NCI-H2196 treated with DMSO at 0.1 percent for 48 hours (cell line): Measurements from ENCODE around the gene ACSL1.

Experiments
- DNase-seq: peaks from one replicate; lab custom pipeline; 2025; ENCODE audit not compliant: unreplicated experiment; lab: John Stamatoyannopoulos, UW

Gene ACSL1

DNA sequence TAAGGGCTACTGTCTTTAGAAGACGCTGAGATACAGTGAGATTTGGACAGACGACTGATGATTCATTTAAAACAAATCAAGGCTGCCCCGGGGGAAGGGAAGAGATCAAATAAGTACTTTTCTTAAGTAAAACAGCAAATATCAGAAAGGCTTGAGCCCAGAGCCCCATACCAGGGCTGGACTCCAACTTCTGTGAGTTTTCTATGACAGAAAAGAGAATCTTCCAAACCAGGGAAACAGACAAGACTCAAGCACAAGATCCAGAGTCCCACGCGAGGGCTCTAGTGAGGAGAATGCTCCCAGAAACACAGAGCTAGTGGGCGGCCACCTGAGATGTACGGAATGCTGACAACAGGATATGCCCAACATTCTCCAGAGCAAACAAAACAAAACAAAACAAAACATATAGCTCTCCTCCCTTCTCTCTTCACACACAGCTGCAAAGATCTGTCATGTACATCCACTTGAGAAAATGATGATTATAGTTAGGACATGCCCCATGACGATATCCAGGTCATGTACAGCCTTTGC, 13.1 kb downstream of the ACSL1 start:
- DNase-seq = no peak

DNA sequence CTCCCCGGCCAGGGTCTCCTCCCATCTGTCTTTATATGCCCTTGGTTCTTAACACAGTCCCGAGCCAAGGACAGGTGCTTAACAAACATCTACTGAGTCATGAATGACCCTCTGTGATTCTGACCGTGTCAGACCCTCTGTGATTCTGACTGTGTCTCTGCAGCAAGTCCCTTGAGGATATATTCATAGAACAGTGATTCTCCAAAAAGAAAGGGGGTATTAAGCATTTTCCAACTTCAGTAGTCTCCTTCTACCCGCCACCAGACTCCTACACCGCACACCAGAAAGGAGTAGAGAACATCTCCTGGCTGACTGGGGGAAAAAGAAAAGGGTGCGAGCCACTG, 13.6 kb downstream of the ACSL1 start:
- DNase-seq = no peak

DNA sequence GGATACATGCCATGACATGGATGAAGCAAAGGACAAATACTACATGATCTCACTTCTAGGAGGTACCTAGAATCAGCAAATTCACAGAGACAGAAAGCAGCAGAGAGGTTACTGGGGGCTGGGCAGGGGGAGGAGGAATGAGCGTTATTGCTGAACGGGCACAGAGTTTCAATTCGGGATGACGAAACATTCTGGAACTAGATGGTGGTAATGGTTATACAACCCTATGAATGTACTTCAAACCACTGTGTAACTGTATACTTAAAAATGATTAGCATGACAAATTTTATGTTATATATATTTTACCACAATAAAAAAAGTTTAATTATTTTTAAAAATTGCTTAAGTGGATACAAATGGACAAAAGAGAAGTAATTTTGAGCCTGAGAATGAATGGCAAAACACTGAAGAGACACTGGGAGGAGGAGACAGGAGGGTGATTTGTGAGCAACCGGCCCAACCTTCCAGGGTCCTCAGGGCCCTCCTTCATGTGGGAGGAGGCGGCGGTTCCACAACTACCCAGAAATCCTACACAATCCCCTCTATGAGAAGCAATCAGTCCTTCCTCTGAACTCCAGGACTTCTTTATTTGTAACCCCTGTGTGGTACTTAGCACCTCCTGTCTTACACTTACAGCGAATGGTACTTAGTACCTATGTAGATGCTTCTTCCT, 14.1 kb downstream of the ACSL1 start:
- DNase-seq = no peak

DNA sequence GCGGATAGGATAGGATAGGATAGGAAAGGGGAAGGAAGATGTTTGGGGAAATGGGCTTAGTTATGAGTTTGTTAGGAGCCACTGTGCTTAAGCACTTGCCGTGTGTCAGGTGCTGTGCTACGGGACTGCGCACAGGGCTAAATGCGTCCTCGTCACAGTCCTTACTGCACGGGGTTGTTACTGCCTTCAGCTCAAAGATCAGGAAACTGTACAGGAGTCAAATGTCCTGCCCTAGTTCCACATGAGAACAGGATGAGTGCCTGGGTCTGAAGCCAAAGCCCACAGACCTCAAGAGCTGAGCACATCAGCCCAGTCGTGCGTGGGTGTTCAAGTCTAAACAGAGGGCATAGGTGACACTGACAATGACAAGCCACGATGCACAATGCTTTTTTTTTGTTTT, 15.0 kb downstream of the ACSL1 start:
- no peak for DNase-seq

DNA sequence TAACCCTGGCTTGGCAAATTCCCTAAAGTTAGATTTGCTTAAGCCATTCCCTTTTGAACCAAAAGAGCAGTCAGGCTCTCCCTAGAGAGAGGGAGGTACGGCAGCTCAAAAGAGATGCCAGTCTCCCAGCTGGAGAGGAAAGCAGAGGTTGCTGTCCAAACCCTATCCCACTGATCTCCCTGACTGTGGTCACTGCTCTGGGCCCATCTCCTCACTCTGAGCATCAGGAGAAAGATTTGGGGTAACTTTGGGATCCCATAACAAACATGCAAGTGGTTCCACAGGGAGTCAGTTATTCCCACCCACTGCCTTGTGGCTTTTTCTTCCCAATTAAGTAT, 17.1 kb downstream of the ACSL1 start:
- DNase-seq = no peak

DNA sequence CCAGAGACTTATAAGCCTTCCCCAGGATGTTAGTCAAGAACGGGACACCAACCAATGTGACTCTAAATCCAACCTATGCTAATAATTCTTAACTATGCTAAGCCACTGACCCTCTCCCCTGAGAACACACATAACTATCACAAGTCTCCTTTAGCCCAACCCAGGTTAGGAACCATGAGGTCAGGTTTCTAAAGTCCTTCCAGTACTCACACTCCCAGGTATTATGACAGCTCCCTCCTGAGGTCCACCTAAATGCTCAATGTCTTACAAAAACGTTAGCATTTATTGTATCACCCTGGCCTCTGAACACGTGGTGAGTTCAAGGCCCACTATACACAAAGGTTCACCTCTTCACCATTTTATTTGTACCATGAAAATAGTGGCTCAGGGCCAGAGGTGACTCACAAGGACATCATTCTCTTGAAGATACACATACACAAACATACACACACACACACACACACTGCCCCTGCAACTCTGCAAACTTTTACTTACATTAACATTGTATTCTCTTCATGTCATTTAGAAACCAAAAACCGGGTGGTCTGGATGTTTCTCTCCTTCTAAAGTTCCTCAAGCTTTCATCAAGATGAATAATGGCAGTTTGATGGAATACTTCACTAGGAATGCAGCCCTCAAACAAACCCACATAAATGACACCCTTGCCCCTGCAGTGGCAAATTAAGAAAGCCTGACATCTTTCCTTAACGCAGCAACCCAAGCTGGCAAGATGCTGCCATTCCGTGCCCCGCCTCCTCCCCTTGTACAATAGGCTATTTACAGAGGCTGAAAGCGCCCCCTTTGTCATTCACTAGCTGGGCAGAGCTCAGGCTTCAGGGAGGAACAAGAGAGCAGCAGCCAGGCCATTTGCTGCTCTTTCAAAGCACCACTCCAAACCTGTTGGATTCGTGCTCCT, 17.7 kb downstream of the ACSL1 start:
- DNase-seq = peak; percentile 3

DNA sequence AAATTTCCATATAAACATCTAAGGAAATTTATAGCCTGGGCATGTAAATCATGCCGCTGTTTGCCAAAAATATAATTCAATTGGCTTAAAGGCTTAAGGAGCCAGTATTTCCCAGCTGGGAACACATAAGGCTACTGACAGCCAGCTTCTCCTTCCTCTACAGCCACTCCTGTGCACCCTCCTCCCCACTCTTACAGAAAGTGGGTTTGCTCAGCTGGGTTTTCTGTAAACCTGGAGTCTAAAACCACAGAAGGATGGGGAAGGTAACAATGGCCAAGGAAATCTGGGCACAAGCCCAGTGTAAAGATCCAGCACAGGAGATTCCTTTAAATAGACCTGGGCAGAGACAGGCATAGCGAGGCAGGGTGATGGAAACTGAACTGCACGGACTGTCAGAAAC, 18.5 kb downstream of the ACSL1 start:
- DNase-seq = no peak

DNA sequence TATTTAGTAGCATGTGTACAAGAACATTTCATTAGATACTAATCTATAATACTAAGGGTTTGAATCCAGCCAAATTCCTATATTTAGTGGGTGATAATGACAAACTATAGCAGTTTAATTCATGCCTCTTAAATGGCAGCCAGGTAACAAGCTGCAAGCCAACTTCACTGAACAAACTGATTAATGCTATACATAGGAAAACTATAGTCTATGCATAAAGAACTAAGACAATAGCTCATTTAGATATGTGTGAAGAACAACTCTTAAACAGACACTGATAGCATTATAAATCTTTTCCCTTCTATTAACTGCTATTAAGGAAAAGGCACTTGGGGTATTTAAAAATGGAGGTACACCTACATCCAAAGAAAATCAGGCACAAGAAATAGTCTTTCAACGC, 19.1 kb downstream of the ACSL1 start:
- no peak for DNase-seq

DNA sequence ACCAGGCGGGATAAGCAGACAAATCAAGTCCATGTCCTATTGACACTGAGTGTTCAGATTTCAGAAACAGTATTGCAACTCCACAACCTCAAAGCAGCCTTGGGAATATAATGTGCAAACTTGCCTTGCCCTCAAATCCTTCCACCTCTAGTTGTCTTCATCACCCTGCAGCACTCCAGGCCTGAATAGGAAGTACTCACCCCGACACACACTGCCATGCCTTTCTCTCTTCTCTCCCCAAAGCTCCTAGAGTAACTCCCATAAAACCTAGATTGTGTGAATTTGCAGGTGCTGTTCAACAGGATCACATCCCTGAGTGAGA, 19.6 kb downstream of the ACSL1 start:
- DNase-seq = no peak

DNA sequence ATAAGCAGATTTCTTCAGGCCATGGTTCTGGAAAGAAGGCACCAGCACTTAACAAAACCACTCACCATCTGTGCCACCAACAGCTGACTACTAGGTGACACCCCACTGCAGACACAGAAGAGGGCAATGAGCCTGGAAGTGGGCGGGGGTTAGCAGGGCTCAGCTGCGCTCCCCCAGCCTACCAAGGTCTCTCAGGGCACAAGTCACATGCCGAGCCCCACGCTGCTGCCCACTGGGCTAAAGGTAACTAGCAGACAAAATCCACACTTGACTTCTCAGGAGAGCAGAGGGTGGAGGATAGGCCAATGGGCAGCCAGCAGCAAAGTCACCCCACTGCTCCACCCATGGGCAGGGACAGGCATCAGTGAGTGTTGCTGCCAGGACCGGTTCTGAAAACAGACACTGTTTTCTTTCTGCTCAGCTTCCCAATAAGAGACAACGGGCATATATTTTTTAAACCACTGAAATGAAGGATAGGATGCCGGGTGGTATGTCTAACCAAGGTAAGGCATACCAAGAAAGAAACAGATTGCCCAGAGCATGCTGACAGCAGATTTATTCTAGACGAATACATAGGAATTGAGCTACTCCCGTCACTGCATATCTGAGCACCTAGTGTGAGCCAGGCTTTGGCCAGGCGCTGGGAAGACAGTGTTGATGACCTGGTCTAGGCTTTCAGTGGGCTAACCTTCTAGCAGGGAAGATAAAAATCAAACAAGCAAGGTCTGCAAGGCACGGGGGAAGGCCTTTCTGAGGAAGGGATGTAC, 20.1 kb downstream of the ACSL1 start:
- DNase-seq = peak; percentile 23

DNA sequence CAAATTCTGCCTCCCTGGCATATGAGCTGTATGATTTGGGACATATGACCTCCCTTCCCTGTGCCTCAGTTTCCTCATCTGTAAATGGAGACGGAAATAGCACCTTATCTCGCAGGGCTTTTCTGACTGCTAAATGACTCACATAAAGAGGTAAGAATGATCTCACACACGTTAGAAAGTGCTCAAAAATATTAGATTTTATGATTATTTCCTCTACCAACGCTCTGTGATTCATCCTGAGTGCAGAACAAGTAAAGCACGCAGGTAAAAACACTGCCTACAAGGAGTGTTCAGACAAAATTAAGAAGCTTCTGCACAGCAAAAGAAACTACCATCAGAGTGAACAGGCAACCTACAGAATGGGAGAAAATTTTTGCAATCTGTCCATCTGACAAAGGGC, 21.1 kb downstream of the ACSL1 start:
- DNase-seq = no peak

DNA sequence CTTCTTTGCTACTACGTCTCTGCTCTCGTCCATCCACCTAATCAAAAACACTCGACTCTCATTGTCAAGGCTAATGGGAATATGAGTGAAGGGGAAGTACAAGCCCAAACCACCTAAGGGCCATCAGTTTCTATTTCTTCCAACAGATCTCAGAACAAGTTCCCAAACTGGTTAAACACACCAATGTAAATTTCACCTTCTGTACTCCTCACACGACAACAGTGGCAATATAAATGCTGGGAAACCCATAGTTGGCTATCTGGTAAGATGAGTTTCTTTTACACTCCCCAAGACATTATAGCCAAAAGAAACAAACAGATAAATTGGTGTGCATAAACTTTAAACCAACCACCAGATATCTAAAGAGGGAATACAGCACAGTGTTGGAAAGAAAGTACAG, 21.9 kb downstream of the ACSL1 start:
- DNase-seq = no peak

DNA sequence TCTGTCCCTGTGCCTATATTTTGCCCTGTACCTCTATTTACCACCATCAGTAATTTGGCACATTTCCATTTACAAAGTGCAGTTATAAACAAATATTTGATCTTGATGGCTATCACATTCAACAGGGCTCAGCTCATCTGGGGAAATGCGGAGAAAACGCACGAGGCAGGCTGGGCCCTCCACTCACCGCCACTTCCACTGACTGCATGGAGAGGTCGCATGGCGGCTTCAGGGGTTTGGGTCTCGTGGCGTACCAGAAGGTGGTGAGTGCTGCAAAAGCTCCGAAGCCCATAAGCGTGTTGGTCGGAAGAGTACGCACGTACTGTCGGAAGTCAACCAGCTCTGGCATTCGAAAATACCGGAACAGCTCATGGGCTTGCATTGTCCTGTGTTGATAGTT, 22.6 kb downstream of the ACSL1 start:
- no peak for DNase-seq

DNA sequence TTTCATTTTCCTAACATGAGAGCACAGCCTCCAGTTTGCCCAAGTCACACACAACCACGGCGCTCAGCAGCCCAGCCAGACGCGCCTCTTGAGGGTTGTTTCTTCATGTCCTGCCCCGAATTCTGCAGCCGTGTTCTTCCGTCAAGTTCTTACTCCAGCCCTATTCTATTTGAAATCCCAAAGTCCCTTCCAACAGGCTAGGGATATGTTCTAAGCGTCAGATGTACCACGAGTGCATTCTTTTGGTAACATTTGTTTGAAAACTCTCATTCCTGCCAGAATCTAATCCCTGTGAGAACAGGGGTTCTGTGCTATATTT, 23.1 kb downstream of the ACSL1 start:
- no peak for DNase-seq

DNA sequence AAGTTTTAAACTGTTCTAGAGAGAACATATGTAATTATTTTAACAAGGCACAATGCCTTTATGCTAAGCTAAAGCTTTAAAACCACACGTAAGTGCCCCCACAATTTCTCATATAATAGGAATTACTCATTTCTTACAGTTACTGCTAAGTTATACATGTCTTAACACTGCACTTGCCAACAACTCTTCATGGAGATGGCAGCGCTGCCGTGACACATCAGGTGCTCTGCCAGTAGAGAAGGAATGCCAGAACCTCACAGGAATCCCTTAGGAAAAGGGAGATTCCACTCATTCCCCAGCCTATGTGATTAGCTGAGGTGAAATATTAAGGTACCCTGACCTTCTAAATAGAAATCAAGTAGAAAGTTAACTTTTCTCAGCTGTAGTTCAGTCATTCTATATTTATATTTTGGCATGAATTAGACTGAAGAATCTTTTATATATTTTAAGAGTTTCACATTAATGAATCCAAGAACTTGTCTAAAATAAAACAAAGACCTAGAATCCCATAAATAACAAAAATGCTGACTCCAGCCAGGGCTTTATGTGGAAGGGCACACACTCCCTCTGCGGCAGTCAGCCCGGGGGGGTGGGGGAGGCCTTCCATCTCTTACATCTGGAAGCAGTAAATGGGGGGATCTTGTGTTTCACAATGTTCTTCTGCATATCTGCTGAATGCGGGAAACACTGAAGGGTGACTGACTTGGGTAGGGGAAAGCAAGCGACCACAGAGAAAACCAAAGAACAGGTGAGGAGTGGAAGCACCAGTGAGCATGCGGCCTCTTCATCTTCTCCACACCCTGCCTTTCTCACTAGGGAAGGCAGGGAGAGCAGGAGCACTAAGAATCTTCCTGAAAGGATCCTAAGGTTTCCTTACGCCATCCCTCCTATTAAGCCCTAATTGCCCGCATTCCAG, 23.7 kb downstream of the ACSL1 start:
- DNase-seq = no peak

DNA sequence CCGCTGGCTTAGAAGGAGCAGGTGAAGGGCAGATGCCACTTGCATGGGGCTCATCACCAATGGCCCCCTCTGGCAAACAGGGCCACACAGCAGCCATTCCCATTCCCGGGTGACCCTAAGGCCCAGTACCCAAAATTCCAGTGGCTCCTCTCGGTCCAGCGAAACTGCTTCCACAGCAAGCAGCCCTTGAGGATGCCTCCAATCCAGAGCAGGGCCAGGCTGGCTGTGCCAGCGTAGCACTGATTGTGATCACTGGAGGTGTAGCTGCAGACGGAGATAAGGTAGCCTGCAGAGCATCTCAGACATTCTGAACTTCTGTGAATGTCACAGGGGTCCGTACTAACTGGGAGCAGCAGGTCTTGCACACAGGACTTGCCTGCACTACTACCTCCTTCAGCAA, 27.3 kb downstream of the ACSL1 start:
- DNase-seq = no peak

DNA sequence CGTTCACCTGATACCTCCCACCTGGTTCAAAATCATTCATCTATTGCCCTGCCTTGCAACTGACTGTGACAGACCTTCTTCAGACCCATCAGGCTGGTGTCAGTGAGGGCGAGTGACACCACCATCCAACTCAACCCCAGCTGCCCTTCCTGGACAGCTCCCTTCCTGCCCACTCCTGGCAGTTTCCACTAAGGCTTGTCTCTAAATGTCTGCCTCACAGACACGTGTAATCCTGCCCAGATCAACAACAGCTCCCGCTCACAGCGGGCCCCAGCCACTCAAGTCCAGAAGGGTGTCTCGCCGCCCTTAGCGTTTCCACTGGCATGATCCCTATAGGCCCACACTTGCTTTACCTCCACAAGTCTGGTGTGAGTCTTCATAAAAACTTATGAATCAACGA, 28.9 kb downstream of the ACSL1 start:
- DNase-seq = no peak

DNA sequence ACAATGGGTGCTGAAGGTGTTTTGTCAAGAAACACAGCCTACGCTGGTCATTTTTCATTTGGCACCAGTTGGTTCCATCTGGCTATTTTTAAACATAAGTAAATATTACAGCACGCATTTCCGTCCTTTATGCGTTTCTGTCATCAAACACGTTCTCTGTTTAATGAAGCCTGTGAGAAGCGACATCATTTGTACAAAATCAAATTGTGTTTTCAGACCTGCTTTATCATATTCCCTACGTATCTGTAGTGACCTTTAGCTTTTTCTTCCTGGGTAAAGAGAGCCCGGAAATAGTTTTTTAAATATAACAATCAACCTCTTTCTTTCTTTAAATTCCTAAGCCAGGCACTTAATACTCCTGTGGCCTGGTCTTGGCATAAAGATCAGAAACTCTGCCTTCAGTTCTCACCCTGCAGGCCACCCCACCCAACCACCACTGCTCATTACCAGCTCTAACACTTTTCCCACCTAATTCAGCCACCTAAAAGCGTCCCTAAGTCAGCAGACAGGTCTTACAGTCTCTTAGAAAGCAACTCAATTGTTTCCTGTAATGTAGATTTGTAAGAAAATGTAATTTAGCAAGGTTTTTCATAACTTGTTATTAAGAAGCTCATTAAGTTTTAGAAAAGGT, 30.4 kb downstream of the ACSL1 start:
- DNase-seq = no peak

DNA sequence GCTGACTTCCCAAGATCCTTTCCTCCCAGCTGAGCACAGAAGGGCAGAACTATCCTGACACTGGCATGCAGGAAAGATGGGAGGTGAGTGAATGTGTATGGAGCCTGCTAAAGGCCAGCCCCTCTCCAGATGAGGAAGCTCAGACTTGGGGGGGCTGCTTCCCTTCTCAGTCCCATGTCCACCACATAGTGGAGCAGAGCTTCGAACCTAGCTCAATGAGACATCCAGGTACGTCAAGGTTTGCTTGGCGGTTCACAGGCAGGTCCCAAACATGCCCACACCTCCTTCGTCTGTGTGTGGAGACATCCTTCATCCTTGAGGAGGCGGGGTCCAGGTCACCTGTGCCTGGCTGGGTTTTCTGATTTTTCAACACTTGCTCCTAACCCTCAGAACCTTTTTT, 31.3 kb downstream of the ACSL1 start:
- no peak for DNase-seq

DNA sequence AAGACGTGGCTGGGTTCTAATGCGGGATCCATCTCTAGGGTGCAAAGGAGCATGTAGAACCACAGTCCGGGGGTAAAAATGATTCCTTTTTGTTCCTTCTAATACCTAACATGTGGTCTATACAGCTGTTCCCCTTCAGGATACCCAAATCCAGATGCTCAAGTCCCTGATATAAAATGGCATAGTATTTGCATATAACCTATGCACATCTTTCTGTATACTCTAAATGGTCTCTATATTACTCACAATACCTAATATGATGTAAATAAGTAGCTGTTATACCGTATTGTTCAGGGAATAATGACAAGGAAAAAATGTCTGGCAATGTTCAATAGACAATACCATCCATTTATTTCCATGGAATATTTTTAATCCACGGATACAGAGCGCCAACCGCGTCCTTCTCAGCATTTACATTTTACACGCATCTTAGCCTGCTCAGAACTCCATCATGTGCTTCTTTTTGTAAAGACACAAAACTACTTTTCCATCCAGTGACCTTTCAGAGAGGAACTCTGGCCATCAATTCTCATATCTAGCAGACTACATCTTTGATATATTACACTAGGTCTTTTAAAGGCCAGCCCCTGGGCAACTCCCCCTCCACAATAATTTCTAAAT, 31.9 kb downstream of the ACSL1 start:
- no peak for DNase-seq
